Measurements from ENCODE around the gene CECR2.
"Not testable (repeated sequence)": the region's sequence is repeated elsewhere in the genome, so short reads cannot be mapped to it uniquely, and the experiment has no call there.

Gene CECR2

GRCh38 chr22:17512960-17513359, 143.7 kb downstream of the CECR2 start:
- H3K4me3 ChIP-seq (ENCODE audit: low read depth, low read length): no peak overlapping the region
- DNase-seq (ENCODE audit: low read depth): no peak
- no peak for TF ChIP-seq CTCF (IDR thresholded peaks at IDR 0.05; ENCODE audit: control insufficient read depth, extremely low read depth, insufficient read depth)

- no peak for DNase-seq (ENCODE audit: low read depth)
- no peak overlapping the region for H3K4me3 ChIP-seq (ENCODE audit: low read depth, low read length)
- no peak for TF ChIP-seq CTCF (IDR thresholded peaks at IDR 0.05; ENCODE audit: control insufficient read depth, extremely low read depth, insufficient read depth)
These were observed 144.4 kb downstream of the CECR2 start for GRCh38 chr22:17513612-17514011.

GRCh38 chr22:17514084-17514483, 144.8 kb downstream of the CECR2 start:
- TF ChIP-seq CTCF (IDR thresholded peaks at IDR 0.05; ENCODE audit: control insufficient read depth, extremely low read depth, insufficient read depth): no peak
- no peak for DNase-seq (ENCODE audit: low read depth)
- no peak overlapping the region for H3K4me3 ChIP-seq (ENCODE audit: low read depth, low read length)

GRCh38 chr22:17518406-17518805, 149.1 kb downstream of the CECR2 start:
- no peak for TF ChIP-seq CTCF (IDR thresholded peaks at IDR 0.05; ENCODE audit: control insufficient read depth, extremely low read depth, insufficient read depth)
- no peak for DNase-seq (ENCODE audit: low read depth)
- no peak overlapping the region for H3K4me3 ChIP-seq (ENCODE audit: low read depth, low read length)

GRCh38 chr22:17521971-17522370, 152.7 kb downstream of the CECR2 start:
- not testable (repeated sequence) for H3K4me3 ChIP-seq (ENCODE audit: low read depth, low read length); DNase-seq (ENCODE audit: low read depth)

- H3K4me3 ChIP-seq (ENCODE audit: low read depth, low read length): no peak overlapping the region
- no peak for DNase-seq (ENCODE audit: low read depth)
- TF ChIP-seq CTCF (IDR thresholded peaks at IDR 0.05; ENCODE audit: control insufficient read depth, extremely low read depth, insufficient read depth): no peak
These were observed 154.7 kb downstream of the CECR2 start for GRCh38 chr22:17523925-17524324.

GRCh38 chr22:17536269-17536668, 167.0 kb downstream of the CECR2 start:
- DNase-seq (ENCODE audit: low read depth): no peak
- H3K4me3 ChIP-seq (ENCODE audit: low read depth, low read length): no peak overlapping the region
- TF ChIP-seq CTCF (IDR thresholded peaks at IDR 0.05; ENCODE audit: control insufficient read depth, extremely low read depth, insufficient read depth): no peak

- no peak overlapping the region for H3K4me3 ChIP-seq (ENCODE audit: low read depth, low read length)
- TF ChIP-seq CTCF (IDR thresholded peaks at IDR 0.05; ENCODE audit: control insufficient read depth, extremely low read depth, insufficient read depth): no peak
- no peak for DNase-seq (ENCODE audit: low read depth)
These were observed 167.9 kb downstream of the CECR2 start for GRCh38 chr22:17537155-17537554.

Measured in LNCaP clone FGC (cell line).